NK-92 (cell line): ENCODE results near the gene BLTP3B.

ENCODE experiments used
- DNase-seq: peaks from one replicate; lab custom pipeline; 2025; ENCODE audit not compliant: unreplicated experiment; lab: John Stamatoyannopoulos, UW

BLTP3B gene

DNA sequence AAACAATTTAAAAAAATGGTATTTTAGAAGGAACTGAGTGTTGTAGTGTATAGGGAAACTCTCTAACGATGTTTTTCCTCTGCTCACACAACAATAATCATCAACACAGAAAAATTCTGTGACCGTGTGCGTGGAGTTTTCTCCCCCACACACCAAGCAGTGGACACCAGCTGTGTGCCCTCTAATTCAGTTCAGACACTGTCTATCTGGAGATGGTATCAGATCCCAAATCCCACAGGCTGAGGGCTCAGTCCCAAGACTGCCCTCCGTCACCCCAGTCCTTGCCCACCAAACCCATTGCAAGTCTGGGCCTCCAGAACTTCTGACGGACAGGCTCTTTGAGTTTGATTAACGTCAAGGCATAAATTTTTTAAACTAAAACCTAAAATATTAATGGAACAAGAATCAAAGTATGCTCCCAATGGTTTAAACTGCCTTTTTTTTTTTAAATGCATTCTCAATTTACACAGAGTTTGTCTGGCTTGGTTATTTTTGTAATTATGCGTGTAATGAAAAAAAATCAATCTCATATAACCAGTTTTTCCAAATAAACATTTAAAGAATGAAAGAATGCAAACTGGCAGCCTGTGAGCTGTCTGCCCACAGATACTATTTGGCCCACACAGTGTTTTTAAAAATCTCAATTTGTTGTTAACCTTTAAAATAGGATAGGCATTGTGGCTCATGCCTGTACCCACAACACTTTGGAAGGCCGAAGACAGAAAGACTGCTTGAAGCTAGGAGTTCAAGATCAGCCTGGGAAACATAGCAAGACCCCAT lies 19.2 kb downstream of the BLTP3B start:
- no peak for DNase-seq

DNA sequence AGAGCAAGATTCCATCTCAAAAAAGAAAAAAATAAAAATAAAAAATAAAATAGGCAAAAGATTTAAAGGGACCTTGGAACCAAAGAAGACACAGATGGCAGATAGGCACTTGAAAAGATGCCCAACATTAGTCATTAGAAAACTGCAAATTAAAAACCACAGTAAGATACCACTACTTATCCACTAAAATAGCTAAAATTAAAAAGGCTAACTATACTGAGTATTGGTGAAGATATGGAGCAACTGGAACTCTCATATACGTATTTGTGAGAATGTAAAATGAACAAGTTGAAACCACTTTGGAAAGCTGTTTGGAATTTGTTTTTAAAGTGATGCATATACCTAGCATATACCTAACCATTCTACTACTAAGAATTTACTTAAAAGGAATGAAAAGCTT lies 22.3 kb downstream of the BLTP3B start:
- no peak for DNase-seq

DNA sequence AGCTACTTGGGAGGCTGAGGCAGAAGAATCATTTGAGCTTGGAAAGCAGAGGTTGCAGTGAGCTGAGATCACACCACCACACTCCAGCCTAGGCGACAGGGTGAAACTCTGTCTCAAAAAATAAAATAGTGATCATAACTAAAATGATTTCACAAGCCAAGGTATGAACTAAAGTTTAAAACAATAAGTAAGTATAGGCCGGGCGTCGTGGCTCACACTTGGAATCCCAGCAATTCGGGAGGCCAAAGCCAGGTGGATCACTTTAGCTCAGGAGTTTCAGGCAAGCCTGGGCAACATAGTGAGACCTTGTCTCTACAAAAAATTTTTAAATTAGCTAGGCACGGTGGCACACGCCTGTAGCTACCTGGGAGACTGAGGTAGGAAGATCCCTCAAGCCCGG lies 27.4 kb downstream of the BLTP3B start:
- DNase-seq, result no peak

DNA sequence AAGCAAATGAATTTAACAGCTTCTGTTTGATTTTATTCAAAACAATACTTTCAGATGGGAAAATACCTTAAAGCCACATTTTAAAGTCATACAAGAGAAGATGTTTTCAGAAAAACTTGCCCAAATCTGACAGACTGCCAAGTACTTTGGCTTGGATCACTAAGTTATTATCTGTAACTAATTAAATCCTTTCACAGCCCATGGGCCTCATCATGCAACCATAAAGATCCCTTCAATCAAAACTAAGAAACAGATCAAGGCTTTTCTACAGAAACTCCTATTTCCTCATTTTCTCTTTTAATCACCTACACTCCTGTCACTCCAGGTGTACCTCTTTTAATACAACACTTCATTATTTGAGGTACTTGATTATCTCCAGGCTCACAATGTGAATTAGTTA lies 28.1 kb downstream of the BLTP3B start:
- DNase-seq, result no peak

DNA sequence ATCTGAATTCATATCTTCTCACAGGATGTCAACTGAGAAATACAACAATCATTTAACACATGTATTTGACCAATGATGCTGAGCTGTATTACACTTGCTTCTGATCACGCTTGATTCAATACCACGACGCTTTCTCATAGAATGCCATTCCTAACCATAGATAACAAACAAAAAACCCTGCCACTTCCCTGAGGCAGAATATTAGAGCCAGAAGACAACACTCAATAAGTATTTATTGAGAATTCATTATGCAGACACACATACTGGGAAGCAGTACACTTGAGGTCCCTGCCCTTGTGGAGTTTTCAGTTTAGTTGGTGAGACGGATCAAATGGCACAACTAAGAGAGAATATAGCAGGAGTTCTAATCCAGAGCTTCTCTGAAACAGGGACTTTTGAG lies 32.4 kb downstream of the BLTP3B start:
- no peak for DNase-seq

DNA sequence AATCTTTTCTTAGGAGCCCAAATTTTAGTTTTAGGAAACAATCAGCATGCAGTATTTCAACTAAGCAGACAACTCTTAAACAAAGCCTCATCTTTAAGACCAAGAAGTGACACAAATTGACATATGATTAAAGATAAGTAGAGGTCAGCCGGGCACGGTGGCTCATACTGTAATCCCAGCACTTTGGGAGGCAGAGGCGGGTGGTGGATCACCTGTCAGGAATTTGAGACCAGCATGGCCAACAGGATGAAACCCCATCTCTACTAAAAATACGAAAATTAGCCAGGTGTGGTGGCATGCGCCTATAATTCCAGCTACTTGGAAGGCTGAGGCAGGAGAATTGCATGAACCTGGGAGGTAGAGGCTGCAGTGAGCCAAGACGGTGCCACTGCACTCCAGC lies 35.8 kb downstream of the BLTP3B start:
- no peak for DNase-seq

DNA sequence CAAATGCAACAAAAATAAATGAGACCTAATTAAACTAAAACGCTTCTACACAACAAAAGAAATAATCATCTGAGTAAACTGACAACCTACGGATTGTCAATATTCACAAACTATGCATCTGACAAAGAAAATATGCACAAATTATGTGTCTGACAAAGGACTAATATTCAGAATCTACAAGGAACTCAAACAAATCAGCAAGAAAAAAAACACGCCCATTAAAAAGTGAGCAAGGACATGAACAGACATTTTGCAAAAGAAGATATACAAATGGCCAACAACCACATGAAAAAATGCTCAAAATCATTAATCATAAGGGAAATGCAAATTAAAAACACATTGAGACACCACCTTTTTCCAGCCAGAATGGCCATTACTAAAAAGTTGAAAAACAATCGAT lies 37.0 kb downstream of the BLTP3B start:
- no peak for DNase-seq

DNA sequence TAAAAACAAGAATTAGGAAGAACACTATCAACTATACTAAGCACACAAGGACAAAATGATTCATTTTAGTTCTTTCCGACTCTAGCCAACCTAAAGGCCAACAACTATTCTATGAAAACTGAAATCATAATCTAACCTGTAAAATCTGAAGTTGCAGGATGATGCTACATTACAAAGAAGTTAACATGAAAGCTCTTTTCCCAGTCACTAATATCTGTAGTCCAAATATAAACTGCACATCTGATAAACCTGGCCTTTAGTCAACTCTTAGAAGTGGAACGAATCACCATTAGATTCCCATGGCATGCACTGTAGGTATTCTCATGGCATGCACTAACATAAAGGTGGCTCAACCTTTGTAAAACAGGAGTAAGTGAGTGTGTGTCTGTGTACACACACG lies 41.7 kb downstream of the BLTP3B start:
- no peak for DNase-seq
